GM19324 (cell line): ENCODE results near the gene CNTNAP5.

Experiments used
- ATAC-seq: cut with Tn5 transposase; IDR thresholded peaks from one replicate; pipeline ENCODE4 v1.9.1; 2021; ENCODE audit warnings: mild to moderate bottlenecking, moderate library complexity; ENCODE audit not compliant: unreplicated experiment, low FRiP score

Gene CNTNAP5

DNA sequence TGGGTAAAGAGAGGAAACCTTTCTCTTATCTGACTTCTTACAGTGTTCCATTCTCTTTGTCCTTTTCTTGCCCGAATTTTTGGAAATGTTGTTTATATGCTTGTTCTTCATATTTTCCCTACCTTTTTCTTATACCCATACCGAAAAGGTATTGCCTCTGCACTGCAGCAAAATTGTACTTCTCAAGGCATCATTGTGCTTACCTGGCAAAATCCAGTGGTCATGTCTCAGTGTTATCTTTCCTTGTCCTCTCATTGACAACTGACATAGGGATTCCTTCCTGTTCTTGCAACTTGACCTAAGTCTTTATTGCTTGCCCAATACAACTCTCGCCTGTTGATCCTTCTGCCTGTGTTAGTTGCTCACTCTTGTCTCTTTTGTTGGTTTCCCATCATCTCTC lies 842.2 kb downstream of the CNTNAP5 start:
- no peak for ATAC-seq

DNA sequence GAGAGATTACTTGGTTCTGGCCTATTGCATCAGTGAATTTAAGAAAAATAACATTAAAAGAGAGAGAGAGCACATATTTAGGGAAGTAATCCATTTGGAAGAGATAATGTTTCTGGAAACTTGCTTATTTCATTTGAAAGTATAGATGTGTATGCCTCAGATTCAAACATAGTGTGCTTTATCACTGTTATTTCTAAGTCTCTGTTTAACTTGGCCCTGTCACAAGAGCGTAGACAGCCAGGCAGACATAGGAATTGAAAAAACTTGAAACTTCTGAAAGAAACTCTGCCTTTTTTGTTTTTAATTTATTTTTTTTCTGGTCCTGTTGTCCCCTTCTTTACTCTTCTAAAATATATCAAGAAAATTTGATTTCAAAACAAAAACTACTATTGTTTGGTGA lies 849.1 kb downstream of the CNTNAP5 start:
- no peak for ATAC-seq

DNA sequence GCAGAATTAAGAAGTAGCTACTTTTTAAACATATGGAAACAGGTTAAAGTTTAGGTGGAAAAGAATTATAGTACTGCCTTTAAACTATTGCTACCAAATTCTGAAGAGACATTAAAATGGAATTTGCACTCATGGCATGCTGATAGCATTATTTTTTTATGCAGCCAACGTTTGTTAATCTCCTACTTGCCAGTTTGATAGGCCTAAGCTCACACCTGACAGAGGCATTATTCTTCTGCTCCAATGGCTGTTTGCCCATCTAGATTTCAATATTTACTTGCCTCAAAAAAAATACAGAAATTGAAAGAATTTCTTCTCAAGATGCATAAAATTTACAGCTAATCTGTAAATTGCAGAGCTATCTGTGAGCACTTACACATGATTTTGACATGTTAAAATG lies 849.6 kb downstream of the CNTNAP5 start:
- no peak for ATAC-seq

DNA sequence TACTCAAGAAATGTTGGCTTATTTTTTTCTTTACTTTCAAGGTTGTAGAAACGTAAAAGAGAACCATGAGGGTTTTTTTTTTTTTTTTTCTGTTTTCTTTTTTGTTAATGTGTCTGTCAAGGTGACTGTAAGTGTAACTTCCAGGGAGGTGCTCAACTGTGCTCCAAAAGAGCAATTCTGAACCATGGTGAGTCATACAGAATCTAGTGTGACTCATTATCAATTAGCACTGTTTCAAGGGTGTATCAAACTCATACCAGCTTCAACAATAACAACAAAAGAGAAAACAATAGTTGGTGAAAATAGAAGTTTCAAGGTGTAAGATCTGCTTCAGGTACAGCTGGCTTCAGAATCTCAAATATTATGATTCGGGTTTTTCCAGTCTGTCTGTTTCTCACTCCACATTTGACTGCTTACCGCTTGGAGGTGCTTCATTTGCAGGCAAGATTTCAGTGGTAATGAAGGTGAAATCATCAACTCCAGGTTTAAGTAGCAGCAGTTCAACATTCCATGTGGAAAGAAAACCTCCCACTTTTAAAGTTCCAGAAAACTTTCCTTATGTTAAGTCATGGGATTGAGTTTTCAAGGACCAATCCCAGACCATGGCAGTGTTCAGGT lies 850.6 kb downstream of the CNTNAP5 start:
- no peak for ATAC-seq

DNA sequence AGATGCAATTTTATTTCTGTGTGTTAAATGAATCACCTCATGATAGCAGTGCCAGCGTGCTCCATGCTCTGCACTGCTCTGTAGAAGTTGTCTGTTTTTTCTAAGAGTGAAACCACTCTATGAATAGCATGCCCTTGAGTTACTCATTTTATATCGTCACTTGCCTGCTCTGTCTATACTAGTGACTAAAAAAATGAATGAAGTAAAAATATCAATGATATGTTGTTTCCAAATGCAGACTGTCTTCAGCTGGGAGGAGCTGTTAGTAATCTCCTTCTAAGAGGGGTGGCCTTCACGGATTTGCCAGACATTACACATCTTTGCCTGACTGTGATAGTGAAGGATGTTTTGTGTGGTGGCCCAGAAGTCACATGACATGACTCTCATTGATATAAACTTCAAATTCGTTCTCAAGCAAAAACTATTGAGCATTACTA lies 852.1 kb downstream of the CNTNAP5 start:
- no peak for ATAC-seq

DNA sequence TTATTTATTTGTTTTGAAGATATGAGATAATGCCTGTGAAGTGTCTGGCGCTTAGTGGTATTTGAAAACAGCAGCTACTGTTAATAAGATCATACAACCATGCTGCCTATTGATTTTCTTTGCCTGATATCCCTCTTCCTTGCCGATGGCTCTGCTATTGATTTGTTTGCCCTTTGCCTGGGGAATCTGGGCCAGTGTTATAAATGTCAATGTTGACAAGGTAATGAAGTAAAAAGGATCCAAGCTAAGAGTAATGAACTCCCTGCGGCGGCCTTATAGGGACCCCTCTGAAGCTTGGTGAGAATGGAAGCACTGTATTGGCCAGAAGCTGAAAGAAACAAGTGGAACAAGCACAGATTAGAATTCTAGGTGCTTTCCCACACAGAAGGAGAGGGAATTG lies 854.6 kb downstream of the CNTNAP5 start:
- ATAC-seq, result no peak

GRCh38 chr2:124880995-124881394 lies 855.9 kb downstream of the CNTNAP5 start:
- no peak for ATAC-seq

DNA sequence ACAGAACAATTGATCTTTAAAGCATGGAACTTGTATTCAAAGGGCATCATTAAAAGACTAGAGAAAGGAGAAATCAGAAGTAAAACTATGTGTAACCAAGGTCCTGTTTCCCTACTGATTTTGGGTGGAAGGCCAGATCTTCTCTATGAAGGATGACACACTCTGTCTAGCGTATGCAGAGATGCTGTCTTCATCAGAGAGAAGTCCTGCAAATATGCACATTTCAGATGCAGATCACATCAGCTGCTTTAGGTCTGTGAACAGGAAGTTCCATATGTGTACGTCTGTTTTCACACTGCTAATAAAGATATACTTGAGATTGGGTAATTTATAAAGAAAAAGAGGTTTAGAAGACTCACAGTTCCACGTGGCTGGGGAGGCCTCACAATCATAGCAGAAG lies 857.3 kb downstream of the CNTNAP5 start:
- ATAC-seq, result no peak

- no peak for ATAC-seq
These were observed 858.5 kb downstream of the CNTNAP5 start for GRCh38 chr2:124883595-124883994.

DNA sequence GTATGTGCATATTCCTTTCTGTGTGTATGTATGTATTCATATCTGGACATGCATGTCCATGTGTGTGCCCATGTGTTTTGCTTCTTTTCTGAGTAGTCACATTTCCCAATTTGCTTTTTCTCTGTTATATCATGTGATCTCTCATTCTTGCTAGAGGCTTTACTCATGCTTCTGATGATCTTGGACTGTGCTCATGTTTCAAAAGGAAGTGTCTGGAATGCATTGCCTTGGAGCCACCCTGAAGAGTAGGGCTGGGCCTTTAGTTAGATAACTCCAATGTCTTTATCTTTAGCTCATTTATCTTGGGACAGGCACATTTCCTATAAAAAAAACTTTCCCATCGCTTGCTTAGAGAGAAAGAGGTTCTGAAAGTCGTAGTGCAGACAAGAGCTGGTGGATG lies 859.2 kb downstream of the CNTNAP5 start:
- ATAC-seq, result no peak

DNA sequence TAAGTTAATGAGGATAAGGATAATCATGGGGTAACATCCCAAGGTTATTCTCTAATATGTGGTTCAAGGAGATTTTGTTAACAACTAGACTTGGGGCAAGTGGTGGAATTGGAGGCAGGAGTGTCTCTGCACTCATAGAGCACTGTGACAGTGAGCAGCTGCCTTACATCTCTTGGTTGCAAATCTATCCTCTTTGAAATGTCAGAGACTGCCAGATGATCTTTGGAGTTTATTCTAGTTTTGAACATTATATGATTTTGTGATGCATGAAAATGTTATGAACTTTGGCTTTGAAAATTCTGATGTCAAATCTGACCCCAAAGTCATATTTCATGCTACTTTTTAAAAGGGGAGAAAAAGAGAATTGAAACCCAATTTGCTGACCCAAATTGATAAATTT lies 861.1 kb downstream of the CNTNAP5 start:
- no peak for ATAC-seq

DNA sequence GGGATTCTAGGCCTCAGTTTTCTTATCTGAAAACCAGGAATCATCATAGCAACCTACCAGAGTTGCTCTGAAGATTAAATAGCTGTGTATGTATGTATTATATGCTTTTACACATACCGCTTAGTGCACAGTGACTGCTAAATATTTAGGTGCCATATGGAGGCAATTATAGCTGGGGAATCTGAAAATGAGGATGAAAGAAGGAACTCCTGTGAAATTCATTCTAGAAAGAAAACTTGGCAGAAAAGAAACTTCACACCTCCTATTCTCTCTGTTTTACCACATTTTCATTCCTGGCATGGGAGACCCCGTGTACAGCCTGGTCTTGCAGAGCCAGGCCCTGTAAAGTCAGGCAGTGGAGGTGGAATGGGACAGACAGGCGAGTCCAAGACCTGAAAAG lies 862.4 kb downstream of the CNTNAP5 start:
- no peak for ATAC-seq

DNA sequence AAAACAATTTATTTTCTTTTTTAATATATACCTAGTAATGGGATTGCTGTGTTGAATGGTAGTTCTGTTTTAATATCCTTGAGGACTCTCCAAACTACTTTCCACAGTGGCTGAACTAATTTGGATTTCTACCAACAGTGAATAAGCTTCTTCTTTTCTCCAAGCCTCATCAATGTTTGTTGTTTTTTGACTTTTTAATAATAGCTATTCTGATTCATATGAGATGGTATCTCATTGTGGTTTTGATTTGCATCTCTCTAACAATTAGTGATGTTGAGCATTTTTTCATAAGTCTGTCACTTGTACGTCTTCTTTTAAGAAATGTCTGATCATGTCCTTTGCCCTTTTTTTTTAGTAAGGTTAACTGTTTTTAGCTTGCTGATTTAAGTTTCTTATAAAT lies 863.3 kb downstream of the CNTNAP5 start:
- ATAC-seq, result no peak

- no peak for ATAC-seq
These were observed 869.1 kb downstream of the CNTNAP5 start for GRCh38 chr2:124894199-124894598.

DNA sequence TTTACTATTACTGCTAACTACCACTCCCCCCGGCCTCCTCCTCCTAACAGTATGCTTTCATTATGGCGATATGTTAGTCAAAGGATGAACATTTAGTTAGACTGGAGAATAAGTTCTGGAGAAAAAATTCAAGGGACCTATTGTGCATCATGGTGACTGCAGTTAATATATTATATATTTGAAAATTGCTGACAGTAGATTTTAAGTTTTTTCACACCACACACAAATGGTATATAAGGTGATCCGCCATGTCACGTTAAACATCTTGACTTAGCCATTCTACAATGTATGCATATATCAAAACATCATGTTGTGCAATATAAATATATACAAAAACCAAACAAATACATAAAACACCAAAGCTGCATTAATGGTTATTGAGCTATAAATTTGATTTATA lies 873.7 kb downstream of the CNTNAP5 start:
- no peak for ATAC-seq

DNA sequence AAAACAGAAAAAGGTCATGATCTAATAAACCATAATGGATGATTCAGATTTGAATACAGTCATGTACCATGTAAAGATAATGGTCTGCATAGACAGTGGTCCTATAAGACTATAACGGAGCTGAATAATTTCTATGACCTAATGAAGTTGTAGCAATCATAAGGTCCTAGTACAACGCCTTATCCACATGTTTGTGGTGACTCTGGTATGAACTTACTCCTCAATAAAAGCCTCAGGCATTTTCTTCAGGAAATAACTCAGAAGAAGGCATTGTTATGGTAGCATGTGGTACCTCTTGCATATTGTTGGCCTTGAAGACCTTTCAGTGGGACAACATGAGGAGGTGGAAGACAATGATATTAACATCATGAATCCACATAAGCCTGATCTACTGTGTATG lies 883.3 kb downstream of the CNTNAP5 start:
- no peak for ATAC-seq

- ATAC-seq, result no peak
These were observed 886.5 kb downstream of the CNTNAP5 start for GRCh38 chr2:124911560-124911959.

- no peak for ATAC-seq
These were observed 888.8 kb downstream of the CNTNAP5 start for GRCh38 chr2:124913868-124914267.

DNA sequence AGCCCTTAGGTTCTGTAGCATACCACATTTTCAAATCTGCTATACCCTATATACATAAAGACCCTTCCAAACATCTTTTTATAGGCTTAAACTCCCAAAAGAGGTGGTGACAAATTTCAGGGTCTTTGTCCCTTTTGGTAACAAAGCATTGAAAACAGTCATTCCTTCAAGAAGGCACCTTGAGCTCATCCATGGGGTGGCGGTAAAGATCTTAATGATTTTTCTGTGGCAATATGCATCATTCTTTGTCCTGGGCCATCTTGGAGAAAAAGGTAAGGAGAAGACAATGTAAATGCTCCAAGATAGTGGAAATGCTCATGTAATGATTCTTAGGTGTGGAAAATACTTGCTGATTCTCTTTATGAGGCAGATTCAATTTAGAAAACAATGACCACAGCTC lies 890.5 kb downstream of the CNTNAP5 start:
- no peak for ATAC-seq

DNA sequence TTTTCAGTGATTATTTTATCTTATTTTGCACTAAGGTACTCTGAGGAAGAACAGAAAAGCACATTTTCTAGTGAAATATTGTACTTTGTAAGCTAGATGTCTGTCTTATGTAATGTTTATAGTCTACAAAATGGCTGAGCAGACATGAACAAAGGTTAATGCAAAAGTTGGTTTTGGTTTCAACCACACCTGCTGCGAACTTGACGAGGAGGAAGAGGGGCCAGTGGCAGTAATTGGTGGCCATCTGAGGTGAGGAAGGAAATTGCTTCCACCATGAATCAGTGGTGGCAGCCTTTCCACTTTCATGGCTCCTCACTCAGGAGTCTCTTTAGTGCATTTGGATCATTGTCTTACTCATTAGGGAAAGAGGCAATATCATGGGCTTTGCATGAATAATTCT lies 894.2 kb downstream of the CNTNAP5 start:
- ATAC-seq, result no peak

DNA sequence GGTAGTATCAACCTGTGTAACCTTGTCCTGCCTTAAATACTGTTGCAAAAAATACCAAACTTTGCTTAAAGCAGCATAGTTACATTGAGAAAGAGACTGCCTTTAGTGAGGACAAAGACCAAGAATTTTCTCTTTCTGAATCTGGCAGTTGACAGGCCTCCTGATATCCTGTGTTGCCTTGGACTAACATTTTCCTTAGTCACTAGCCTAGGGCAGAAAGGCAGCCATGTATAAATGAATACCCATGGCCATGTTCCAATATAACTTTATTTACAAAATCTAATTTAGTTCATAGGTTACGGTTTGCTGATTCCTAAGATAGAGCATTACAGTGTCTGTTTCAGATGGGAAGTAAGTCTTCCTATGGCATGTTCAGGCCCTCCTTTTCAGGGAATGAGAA lies 895.4 kb downstream of the CNTNAP5 start:
- ATAC-seq, result no peak

- ATAC-seq, result no peak
These were observed 896.1 kb downstream of the CNTNAP5 start for GRCh38 chr2:124921191-124921590.

- ATAC-seq, result no peak
These were observed 898.0 kb downstream of the CNTNAP5 start for GRCh38 chr2:124923097-124923496.
